H54 (cell line): ENCODE data around the gene SLC41A2.

Experiments
- DNase-seq: peaks from one replicate; pipeline ENCODE4 v3.0.0; 2011; ENCODE audit warnings: low spot score, mixed read lengths; ENCODE audit not compliant: insufficient read length
- FAIRE-seq: peaks from 3 replicates; lab custom pipeline; 2011; peaks lifted over from hg19 to GRCh38; lab: Jason Lieb, UNC
- POLR2A ChIP-seq: IDR thresholded peaks from 2 replicates; pipeline ENCODE4 v1.6.1; 2011; ENCODE audit warnings: low read depth, mild to moderate bottlenecking, low read length

SLC41A2 gene

DNA sequence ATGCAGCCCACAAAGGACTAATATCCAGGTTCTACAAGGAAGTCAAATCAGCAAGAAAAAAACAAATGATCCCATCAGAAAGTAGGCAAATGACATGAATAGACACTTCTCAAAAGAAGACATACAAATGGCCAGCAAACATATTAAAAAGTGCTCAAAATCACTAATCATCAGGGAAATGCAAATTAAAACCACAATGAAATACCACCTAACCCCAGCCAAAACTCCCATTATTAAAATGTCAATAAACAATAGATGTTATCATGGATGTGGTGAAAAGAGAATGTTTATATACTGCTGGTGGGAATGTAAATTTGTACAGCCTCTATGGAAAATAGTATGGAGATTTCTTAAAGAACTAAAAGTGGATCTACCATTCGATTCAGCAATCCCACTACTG lies 25.0 kb downstream of the SLC41A2 start:
- no peak for DNase-seq
- TF ChIP-seq POLR2A: no peak
- FAIRE-seq: no peak

DNA sequence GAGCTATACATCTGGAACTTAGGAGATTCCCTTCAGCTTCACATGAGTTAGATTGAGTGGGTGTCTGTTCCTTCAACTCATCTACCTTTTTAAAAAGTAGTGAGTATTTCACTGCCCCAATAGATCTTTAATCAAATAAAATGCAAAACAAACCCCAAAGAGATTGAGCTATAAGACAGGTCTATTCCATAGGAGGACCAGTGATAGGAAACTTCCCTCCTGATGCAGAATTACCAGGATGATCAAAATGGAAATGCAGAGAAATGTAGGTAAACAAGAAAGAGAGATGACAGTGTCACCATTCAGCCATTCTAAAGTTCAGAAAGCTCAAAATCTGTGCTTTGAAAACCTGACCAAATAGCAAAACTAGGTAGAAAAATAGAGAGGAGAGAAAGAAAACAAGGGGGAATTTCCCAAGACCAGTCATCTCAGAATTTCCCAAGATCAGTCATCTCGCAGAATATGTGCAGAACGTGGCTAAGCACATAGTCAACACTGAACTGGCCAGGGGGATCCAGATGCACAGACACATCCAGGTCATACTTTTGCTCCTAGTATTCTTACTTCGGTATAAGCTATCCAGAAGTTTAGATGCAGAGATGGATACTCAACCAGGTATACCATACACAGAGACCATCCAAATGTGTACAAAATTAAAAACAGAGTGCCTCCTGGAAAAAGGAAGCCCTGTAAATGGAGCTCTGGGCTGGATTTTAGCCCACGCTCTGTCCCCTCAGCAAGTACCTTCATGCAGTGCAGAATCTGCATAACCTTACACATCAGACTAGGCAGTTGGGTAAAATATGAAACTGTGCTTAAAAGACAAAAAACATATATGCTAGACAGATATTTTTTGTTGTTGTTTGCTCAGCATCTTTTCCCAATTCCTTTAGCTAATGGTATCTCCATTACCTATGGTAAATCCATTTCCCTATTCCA lies 27.4 kb downstream of the SLC41A2 start:
- FAIRE-seq (peak; percentile 97), DNase-seq (no peak)
- no peak for TF ChIP-seq POLR2A

DNA sequence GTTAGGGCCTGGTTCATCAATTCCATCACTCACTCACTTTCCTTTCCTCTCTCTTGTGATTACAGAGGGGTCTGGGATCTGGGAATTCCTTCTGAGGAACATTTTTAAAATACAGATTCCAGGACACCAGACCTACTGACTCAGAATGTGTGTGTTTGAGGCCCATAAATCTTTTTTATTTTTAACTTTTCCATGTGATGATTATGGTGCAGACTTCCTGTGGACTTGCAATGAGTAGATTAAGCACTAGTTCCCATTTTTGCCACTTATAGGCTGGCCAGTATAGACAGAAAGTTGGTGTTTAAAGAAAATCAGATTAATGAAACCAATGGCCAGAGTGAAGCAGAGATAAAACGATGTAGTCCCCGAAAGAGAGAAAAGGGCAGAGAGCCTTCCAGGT lies 28.1 kb downstream of the SLC41A2 start:
- FAIRE-seq (peak; percentile 58), DNase-seq (no peak)
- TF ChIP-seq POLR2A: no peak

- no peak for TF ChIP-seq POLR2A
- no peak for FAIRE-seq
- DNase-seq: no peak
Measured at GRCh38 chr12:104929368-104929767, 28.7 kb downstream of the SLC41A2 start.

DNA sequence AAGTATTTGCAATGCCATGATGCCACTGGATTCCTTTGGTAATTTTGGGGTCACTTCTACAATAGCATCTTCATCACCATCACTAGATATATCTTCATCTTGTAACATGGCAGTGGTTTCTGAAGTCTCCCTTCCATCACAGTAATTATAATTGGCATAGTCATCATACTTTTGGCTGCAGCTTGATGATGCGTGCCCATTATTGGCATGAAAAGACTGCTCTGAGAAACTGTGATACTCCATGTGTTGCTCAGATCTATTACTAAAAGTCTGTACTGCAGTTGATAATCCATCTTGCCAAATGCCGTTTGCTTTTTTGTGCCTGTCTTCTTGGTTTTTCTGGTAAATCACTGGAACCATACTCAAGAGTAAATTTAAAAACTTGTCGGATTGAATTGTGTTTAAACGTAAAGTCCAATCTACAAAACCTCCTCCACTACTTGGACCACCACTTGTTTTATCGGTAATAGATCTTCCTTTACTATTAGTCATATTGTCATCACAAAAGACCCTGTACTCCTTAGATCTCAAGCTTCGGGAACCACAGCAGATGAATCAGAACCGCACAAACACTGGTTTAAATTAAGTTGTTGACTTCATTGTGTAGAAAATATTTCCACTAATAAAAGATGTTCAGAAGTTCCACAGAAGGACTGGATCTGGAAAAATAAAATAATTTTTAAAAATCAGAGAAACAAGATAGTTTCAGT lies 29.9 kb downstream of the SLC41A2 start:
- DNase-seq: no peak
- FAIRE-seq: peak; percentile 43
- TF ChIP-seq POLR2A: no peak

DNA sequence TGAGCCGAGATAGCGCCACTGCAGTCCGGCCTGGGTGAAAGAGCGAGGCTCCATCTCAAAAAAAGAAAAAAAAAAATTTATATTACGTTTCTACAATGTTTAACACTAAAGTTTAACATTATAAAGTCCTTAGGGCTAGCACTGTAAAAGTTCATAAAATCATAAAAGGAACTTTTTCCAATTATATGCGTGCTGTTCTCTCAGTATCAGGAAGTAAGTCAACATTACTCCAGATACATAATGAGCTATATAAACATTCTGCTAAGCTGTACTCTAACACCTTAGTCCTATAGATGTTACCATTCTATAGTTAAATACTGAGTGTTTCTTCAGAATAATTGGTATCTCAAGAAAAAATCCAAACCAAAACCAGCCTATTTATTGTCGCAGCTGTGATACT lies 32.6 kb downstream of the SLC41A2 start:
- FAIRE-seq: no peak
- no peak for DNase-seq
- TF ChIP-seq POLR2A: no peak

DNA sequence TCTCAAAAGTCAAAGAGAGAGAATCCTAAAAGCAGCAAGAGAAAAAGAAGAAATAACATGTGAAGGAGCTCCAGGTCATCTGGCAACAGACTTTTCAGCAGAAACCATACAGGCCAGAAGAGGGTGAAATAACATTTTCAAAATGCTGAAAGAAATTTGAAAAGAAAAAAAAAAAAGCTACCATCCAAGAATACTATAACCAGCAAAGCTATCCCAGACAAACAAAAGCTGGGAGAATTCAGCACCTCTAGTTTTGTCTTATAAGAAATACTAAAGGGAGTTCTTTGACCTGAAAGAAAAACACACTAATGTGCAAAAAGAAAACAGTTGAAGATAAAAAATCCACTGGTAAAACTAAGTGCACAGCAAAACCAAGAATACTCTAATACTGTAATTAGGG lies 36.8 kb downstream of the SLC41A2 start:
- TF ChIP-seq POLR2A: no peak
- no peak for FAIRE-seq
- no peak for DNase-seq

GRCh38 chr12:104911942-104912341 lies 46.1 kb downstream of the SLC41A2 start:
- TF ChIP-seq POLR2A: no peak
- FAIRE-seq: no peak
- no peak for DNase-seq

DNA sequence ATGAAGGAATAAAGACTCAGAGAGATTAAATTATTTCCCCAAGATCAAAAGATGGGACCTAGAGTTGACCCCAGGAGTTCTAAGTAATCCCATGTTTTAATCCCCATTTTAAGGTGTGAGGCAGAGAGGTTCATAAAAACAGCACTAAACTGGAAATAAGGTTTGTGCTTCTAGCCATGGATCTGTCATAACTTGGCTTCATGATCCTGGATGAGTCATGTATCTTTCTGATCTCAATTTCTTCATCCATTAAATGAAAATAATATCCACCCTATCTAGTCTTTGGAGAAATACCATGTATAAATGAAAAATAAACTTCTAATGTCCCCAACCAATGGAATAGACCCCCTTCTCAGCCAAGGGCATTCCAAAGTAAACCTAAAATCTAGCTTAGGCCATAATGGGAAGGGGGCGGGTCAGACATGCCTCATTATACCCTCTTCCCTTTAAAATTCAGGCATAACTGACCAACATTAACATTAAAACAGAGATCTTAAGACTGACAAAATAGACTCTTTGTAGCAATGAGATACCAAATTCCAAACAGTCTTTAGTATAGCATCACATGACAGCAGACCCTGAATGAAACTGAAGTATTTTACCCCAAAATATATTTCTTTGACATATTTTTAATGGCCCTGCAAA lies 47.8 kb downstream of the SLC41A2 start:
- TF ChIP-seq POLR2A: no peak
- DNase-seq (no peak), FAIRE-seq (peak; percentile 73)

DNA sequence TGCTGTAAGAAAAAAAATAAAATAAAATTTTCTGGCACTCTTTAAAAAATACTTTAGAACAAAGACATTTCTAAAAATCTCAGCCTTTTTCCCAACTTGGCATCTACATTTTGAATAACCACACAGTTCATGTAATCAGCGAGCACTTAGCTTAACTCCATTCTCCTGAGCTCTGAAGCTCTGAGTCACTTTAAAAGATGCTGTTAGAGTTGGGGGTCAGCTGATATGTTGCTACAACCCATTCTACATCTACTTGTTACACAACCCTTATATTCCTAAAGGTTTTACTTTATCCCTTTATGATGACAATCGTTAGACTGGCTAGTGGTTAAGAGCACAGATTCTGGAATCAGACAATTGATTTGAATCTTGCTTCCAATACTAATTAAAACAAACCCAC lies 48.3 kb downstream of the SLC41A2 start:
- peak; percentile 6 for FAIRE-seq
- DNase-seq: no peak
- TF ChIP-seq POLR2A: no peak
